ENCODE data around the gene ZC2HC1B.

Gene ZC2HC1B

GRCh38 chr6:143877584-143878271 is 13.5 kb downstream of the ZC2HC1B start:
- no peaks in the 10 kb centered on the region for H3K27me3 ChIP-seq (ENCODE audit: low read depth, low read length)
- H3K79me2 ChIP-seq (ENCODE audit: low read length): no peaks in the 10 kb centered on the region
- H3K4me3 ChIP-seq (ENCODE audit: low read length): no peak overlapping the region
- no peaks in the 10 kb centered on the region for H3K36me3 ChIP-seq (replicated peaks; ENCODE audit: low read depth, low read length)
- no peak overlapping the region for H3K9ac ChIP-seq (ENCODE audit: low read length)
- no peak overlapping the region for H3K4me2 ChIP-seq (ENCODE audit: low read length)
- peaks cover 4% of the 10 kb centered on the region; the same call in 1 of the 2 replicates for H3K4me1 ChIP-seq (ENCODE audit: low read length)
- no peaks in the 10 kb centered on the region for H3K9me3 ChIP-seq (ENCODE audit: insufficient read depth, low read length)
- TF ChIP-seq CTCF (IDR thresholded peaks at IDR 0.05; ENCODE audit: low read depth, low read length) (no peak), EZH2phosphoT487 (IDR thresholded peaks at IDR 0.05; ENCODE audit: low read depth) (no peak)
- no peak overlapping the region for H3K27ac ChIP-seq (ENCODE audit: low read length)
- no peaks in the 10 kb centered on the region for H4K20me1 ChIP-seq (ENCODE audit: insufficient read depth, low read length)
- H2AFZ ChIP-seq (ENCODE audit: low read depth, low read length): no peak overlapping the region

GRCh38 chr6:143878272-143878760 is 14.0 kb downstream of the ZC2HC1B start:
- Histone ChIP-seq H2AFZ (ENCODE audit: low read depth, low read length) (no peak overlapping the region), H3K27me3 (ENCODE audit: low read depth, low read length) (no peaks in the 10 kb centered on the region), H3K36me3 (replicated peaks; ENCODE audit: low read depth, low read length) (no peaks in the 10 kb centered on the region), H3K4me2 (ENCODE audit: low read length) (no peak overlapping the region), H3K4me3 (ENCODE audit: low read length) (no peak overlapping the region), H3K9ac (ENCODE audit: low read length) (no peak overlapping the region), H3K27ac (ENCODE audit: low read length) (no peak overlapping the region), H3K9me3 (ENCODE audit: insufficient read depth, low read length) (no peaks in the 10 kb centered on the region), H3K4me1 (ENCODE audit: low read length) (0 out of 2 replicates have a peak, but pooled peaks cover 4% of the 10 kb centered on the region), H3K79me2 (ENCODE audit: low read length) (no peaks in the 10 kb centered on the region), H4K20me1 (ENCODE audit: insufficient read depth, low read length) (no peaks in the 10 kb centered on the region)
- TF ChIP-seq EZH2phosphoT487 (IDR thresholded peaks at IDR 0.05; ENCODE audit: low read depth) (no peak), CTCF (IDR thresholded peaks at IDR 0.05; ENCODE audit: low read depth, low read length) (no peak)

- Histone ChIP-seq H4K20me1 (ENCODE audit: insufficient read depth, low read length) (no peaks in the 10 kb centered on the region), H3K9ac (ENCODE audit: low read length) (no peak overlapping the region), H2AFZ (ENCODE audit: low read depth, low read length) (no peak overlapping the region), H3K9me3 (ENCODE audit: insufficient read depth, low read length) (no peaks in the 10 kb centered on the region), H3K27ac (ENCODE audit: low read length) (no peak overlapping the region), H3K79me2 (ENCODE audit: low read length) (no peaks in the 10 kb centered on the region), H3K36me3 (replicated peaks; ENCODE audit: low read depth, low read length) (no peaks in the 10 kb centered on the region), H3K27me3 (ENCODE audit: low read depth, low read length) (no peaks in the 10 kb centered on the region), H3K4me2 (ENCODE audit: low read length) (no peak overlapping the region), H3K4me3 (ENCODE audit: low read length) (no peak overlapping the region), H3K4me1 (ENCODE audit: low read length) (no peaks in the 10 kb centered on the region)
- no peak for TF ChIP-seq CTCF (IDR thresholded peaks at IDR 0.05; ENCODE audit: low read depth, low read length)
- no peak for TF ChIP-seq EZH2phosphoT487 (IDR thresholded peaks at IDR 0.05; ENCODE audit: low read depth)
Observed at GRCh38 chr6:143880412-143880811, 16.1 kb downstream of the ZC2HC1B start.

GRCh38 chr6:143882401-143882930 is 18.2 kb downstream of the ZC2HC1B start:
- no peaks in the 10 kb centered on the region for H3K36me3 ChIP-seq (replicated peaks; ENCODE audit: low read depth, low read length)
- no peaks in the 10 kb centered on the region for H3K9me3 ChIP-seq (ENCODE audit: insufficient read depth, low read length)
- TF ChIP-seq CTCF (IDR thresholded peaks at IDR 0.05; ENCODE audit: low read depth, low read length): no peak
- TF ChIP-seq EZH2phosphoT487 (IDR thresholded peaks at IDR 0.05; ENCODE audit: low read depth): no peak
- H4K20me1 ChIP-seq (ENCODE audit: insufficient read depth, low read length): no peaks in the 10 kb centered on the region
- no peak overlapping the region for H3K9ac ChIP-seq (ENCODE audit: low read length)
- no peaks in the 10 kb centered on the region for H3K4me1 ChIP-seq (ENCODE audit: low read length)
- H2AFZ ChIP-seq (ENCODE audit: low read depth, low read length): no peak overlapping the region
- no peaks in the 10 kb centered on the region for H3K79me2 ChIP-seq (ENCODE audit: low read length)
- H3K27ac ChIP-seq (ENCODE audit: low read length): no peak overlapping the region
- no peak overlapping the region for H3K4me3 ChIP-seq (ENCODE audit: low read length)
- no peaks in the 10 kb centered on the region for H3K27me3 ChIP-seq (ENCODE audit: low read depth, low read length)
- no peak overlapping the region for H3K4me2 ChIP-seq (ENCODE audit: low read length)

Measured in OCI-LY3 (cell line).